Ammon's horn (tissue), 1 donor: ENCODE measurements around the gene FGF3.

Source experiments
- DNase-seq: peaks from one replicate; pipeline ENCODE4 v3.0.0-alpha.2; 2016; ENCODE audit warnings: low spot score

The FGF3 gene

DNA sequence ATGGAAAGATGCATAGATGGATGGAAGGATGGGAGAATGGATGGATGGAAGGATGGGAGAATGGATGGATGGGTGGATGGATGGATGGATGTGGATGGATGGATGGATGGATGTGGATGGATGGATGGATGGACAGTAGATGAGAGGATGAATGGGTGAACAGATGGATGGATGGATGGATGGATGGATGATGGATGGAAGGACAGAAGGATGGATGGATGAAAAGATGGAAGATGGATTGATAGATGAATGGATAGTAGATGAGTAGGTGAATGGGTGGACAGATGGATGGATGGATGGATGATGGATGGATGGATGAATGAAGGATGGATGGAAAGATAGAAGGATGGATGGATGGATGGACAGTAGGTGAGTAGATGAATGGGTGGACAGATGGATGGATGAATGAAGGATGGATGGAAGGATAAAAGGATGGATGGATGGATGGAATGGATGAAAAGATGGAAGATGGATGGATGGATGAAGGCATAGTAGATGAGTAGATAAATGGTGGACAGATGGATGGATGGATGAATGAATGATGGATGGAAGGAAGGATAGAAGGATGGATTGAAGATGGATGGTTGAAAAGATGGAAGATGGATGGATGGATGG, 15.5 kb downstream of the FGF3 start:
- no peak for DNase-seq

DNA sequence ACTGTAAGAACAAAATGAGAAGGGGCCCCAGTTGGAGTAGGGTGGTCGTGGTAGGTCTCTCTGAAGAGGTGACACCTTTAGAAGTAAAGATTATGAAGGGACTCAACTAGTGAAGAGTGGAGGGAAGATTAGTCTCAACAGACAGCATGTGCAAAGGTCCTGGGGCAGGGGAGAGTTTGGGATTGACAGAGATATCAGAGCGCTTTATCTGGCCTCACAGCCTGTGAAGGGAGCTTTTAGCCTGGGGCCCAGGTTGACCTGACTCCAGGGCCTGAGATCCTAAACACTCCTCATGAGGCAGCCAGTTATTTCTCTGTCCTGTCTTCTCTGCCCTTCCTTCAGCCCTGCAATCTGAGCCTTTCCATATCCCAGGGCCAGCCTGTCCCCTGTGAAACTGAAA, 16.2 kb downstream of the FGF3 start:
- DNase-seq, result no peak

GRCh38 chr11:69802590-69802989, 16.6 kb downstream of the FGF3 start:
- DNase-seq, result no peak

GRCh38 chr11:69801513-69802335, 17.5 kb downstream of the FGF3 start:
- no peak for DNase-seq

DNA sequence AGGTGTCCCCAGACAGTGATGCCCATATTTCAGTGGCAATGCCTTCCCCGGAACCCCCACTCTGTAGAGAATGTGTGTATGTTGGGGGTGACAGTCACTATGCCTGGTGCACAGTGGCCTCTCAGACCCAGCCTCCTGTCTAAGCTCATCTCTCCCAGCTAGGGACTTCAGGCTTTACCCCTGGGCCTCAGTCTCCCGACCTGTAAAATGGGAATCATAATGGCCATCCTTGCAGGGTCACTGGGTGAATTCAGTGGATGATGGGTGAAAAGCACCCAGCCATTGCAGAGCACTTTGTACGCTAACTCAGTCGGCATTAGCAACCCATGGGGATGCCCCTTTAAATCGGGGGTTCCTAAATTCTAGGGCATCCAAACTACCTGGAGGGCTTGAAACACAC, 18.9 kb downstream of the FGF3 start:
- no peak for DNase-seq

- no peak for DNase-seq
Measured at GRCh38 chr11:69799582-69799981, 19.6 kb downstream of the FGF3 start.

DNA sequence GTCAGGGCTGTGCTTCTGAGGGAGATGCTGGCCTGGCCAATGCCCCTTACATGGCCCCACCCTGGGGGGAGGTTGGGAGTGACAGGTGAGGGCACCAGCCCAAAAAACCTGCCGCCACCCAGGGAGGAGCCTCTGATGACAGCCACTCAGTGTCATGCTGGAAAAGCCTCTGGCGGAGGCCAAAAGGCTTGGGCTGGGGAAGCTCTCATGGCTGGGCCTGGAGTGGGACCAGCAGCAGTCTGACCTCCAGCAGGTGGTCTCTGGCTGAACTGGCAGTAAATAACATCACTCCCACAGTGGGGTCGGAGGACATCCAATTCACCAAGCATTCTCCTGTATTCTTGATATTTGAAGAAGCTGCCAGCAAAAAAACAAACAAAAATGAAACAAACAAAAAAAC, 20.1 kb downstream of the FGF3 start:
- DNase-seq, result no peak

DNA sequence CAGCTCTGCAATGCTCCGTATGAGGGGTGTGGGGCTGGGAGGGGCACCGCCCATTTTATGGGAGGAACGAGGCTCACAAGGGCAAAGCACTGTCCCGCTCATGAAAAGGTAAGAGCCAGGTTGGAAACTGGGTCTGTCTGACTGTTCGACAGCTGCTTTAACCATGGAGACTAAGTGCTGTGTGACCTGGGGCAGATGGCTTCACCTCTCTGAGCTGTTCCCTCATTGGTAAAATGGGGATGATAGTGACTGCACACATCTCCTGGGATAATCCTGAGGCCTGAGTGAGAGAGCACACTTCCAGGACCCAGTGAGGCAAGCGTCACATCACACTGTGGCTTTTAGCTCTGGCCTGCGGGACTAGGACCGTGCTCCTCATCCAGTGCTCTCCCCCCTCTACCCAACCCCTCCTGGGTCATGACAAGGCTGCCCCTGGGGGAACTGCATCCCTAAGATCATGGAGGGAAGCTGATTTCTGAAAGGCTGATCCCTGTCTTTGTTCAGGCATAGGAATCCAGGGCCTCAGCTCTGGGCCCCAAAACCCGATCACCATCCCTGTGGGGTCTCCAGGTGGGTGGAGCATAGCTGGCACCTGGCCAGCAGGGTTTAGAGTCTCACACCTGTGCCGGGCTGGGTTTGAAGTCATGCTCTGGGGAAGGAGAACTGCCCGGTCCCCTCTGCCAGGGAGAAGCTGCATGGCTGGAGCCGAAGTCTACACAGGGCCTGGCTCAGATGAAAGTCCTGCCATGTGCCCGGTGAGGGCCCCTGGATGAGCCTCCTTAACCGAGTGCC, 21.3 kb downstream of the FGF3 start:
- no peak for DNase-seq

DNA sequence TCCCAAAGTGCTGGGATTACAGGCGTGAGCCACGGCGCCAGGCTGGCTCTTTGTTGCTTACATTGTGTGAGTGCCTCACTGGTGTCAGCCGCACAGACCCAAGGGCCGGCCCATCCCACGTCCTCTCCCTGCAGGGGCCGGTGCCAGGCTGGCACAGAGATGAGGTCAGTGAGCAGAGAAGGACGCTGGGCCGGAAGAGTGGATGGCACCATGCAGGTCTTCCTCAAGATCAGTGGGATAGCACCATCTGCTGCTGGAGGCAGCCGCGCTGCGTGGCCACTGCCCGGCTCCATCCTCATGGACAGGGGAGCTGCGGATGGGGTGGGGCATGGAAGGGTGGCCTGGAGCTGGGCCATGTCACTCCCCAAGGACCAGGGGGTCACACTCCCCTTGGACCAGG, 22.1 kb downstream of the FGF3 start:
- DNase-seq, result no peak

DNA sequence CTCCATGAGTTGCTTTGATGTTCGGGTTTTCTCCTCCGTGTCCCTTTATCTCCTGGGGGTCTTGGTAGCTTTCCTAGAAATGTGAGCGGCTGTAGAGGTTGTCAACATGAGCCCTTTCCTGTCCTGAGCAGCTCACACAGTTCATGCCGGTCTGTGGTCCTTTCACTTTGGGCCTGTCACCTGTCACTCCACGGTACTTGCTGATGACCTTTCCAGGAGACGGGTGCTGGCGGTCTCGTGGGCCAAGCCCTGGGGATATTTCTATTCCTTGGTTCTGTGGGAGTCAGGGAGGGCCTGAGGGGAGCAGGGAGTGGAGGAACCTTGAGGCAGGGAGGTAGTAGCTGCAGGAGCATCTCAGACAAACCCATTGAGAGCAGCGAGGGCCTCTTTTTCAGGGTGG, 23.2 kb downstream of the FGF3 start:
- DNase-seq, result no peak

- DNase-seq, result peak; percentile 33
Measured at GRCh38 chr11:69791276-69792180, 27.7 kb downstream of the FGF3 start.

DNA sequence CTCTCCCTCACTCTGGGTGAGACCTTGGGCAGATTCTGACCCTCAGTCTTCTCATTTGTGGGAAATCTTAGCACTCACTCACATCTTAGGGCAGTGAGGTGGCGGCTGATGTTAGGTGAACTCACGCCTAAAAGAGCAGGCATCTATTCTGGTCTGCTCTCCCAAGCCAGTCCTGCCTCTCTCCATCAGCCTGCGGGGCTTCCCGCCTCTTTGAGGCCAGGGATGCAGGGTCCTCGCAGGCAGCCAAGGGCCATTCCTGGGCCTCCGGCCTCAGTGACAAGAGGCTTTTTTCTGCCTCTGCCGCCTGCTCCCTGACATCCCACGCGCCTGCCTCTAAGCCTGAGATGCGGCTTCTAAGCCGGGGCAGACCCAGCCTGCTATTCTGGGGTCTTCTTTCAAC, 30.3 kb downstream of the FGF3 start:
- no peak for DNase-seq

- DNase-seq, result no peak
Measured at GRCh38 chr11:69787906-69788305, 31.3 kb downstream of the FGF3 start.

- no peak for DNase-seq
Measured at GRCh38 chr11:69787457-69787856, 31.8 kb downstream of the FGF3 start.

DNA sequence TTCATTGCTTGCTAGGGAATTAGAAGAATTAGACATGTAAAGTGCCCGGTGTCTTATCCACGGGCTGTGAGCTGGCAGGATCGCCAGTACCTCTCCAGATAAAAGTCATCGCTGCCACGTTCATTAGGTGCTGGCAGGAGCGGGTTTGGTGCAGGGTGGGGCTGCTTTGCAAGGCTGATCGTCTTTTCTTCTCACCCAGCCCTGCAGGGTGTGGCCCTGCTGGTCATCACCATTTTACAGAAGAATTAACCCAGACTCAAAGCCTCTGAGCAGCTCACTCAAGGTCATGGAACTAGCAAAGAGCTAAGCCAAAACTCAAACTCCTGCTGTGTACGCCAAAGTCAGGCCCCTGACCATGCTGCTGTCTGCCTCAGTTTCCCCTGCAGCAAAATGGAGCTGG, 38.0 kb downstream of the FGF3 start:
- DNase-seq, result no peak

DNA sequence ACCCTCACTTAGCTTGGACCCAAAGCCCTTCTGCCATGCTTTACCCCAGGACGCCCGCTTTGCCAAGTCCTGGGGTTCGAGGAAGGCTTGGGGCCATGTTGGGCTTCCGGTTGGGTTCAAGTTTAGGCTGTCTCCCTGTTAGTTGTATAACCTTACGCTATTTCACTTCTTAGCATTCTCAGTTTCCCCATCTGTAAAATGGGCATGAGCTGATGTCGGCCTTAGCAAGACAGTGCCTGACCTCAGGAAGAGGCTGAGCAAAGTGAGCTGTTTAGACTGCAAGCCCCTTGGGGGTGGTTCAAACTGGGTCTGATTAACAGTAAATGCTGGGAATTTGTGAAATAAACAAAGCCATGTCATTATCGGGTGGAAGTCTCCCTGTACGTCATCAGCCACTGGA, 40.8 kb downstream of the FGF3 start:
- no peak for DNase-seq

DNA sequence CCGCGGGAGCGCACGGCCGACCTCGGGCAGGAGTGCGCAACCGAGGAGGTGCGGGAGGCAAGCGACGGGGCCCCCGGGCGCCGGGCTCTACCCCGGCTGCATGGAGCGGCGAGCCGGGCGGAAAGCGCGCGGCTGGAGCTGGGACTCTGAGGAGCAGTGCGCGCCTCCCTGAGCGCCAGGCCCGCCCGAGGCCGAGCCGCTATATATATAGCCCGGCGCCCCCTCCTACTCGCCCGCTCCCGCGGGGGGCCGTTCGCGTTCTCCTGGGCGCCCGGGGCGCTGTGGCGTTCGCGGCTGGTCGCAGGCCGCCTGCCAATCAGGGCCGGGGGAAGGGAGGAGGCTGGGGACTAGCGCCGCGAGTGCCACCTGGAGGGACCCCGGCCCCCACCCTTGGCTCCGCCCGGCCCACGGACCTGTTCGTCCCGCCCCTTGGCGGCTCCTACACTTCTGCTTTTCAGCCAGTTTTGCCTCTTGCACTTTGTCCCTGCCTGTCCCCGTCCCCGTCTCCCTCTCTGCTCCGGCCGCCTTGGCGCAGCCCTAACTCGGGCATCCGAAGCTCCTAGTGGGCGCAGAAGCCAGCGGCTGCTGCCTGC, 44.0 kb downstream of the FGF3 start, which contains the start of gene FGF4:
Gene FGF4, minus strand, starts transcription at position 179 of the 593 bp plus-strand sequence. CDS start 257 bp downstream, outside the sequence.
- no peak for DNase-seq

DNA sequence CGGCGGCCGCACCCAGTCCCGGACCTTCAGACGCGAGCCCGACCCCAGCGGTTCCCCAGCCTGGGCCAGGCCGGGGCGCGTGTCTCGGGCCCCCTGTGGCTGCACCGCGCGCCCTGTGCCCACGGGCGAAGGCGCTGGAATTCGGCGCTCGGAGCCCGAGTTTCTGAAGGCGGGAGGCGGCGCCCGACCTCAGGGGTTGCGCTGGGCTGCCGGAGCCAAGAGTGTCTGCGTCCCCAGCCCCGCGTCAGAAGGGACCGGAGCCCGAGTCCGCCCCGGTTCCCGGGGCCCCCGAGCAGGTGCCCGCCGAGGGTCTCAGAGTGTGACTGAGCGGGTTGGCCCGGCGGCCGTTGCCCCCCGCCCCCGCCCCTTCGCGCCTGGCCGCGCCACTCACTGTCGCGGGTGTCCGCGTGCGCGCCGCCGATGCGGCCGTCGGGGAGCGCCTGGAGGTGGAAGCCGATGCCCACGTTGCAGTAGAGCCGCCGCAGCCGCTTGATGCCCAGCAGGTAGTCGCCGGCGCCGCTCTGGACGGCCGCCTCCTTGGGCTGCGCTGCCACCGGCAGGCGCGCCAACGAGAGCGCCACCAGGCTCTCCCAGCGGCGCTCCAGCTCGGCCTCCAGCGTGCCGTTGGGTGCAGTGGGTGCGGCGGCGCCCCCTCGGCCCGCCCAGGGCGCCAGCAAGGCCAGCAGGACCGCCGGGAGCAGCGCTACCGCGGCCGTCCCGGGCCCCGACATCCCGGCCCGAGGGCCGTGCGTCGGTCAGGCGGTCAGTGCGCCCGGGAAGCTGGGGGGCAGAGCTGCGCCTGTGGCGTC, 44.7 kb downstream of the FGF3 start:
- DNase-seq, result no peak

DNA sequence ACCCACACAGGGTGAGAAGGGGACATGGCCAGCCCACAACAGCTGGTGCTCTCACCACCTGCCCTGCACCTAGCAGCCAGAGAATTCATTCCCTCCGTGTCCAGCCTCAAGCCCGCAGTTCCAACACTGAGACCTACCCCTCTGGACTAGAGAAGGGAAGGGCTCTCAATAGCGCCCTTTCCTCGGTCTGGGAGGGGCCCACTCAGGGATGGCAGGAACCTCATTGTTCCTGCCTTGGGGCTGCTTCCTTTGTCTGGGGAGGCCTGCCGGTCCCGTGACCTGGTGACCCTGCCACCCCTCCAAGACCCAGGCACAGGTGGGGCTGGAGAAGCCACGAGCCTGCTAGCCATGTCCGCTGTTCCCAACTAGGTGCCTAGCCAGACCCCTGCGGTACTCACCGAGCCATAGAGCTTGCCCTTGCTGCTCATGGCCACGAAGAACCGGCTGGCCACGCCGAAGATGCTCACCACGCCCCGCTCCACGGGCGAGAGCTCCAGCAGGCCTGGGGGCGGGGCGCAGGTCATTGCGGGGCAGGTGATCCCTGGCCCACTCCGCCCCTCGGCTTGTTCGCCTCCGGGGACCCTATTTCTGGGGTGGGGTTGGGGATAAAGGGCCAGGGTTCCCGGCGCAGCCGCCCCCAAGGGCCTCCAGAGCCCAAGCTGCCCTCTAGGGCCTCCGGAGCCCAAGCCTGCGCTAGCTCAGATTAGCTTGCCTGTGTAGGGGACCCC, 45.4 kb downstream of the FGF3 start:
- no peak for DNase-seq

- DNase-seq, result no peak
Measured at GRCh38 chr11:69771466-69771865, 47.8 kb downstream of the FGF3 start.
